Fibroblast of skin of left biceps (primary cell): ENCODE results near the gene GYS2.
"Not testable (repeated sequence)": the region's sequence is repeated elsewhere in the genome, so short reads cannot be mapped to it uniquely, and the experiment has no call there.

Experiments
- DNase-seq, 2 experiments: peaks; one replicate each; pipeline ENCODE4 v3.0.0-alpha.2; 2013; ENCODE audit warnings: low read depth in 2 of 2

Gene GYS2

DNA sequence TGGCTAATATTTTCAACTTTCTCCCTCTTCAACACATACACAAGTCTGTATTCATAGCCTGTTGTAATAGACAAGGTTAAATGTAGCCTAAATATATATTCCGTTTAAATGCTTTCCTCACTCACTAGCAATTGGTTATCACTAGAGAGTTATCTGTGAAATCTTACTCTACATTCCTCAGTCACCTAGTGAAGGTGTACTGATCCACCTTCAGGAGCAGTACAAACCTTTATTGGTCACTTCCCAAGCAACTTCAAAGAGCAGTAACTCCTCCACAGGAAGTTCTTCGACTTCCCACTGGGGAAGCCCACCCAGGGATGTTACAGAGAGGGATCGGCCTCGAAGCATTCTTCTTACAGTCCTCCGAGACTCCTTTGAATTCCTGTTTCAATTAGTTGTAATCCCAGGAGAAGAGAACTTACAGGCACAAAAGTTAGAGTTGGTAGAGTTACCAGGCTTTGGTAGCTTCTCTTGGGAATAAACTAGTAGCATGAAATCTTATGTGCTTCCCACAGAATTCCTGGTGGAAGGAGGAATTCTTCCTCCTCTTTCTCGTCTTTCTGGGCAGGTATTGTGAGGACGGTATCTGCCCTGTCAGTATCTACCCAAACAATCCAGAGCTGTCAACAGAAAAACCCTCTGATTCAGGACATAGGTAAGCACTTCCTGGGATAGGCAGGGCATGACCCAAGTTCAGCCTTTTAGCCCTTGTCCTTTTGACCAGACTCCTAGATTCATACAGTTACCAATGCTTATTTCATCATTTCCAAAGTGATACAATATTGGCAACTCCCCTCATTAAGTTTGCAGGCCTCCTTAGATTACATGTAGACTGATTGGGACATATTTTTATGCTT, at the start of gene GYS2:
Gene GYS2, minus strand, starts transcription at position 603 of the 857 bp plus-strand sequence. Its CDS starts 255 bp downstream, at position 348.
- no peak for DNase-seq

DNA sequence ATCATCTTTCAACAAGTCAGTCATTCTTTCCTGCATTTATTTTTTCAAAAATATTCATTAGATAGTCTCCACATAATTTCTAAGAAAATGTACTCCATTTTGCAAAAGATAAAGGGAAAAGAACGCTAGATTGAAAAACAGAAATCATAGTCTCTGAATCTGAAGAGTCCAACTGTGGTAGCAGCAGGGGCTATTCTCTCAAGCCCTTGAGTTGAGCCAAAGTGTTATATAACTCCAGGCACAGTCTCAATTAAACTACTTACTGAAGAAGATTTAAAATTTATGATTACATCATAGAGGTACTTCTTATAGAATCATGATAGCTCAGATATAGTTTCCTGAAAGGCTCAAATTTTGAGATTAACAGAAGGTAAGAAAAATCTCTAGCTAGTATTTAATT, 47.2 kb upstream of the GYS2 start:
- DNase-seq: no peak

DNA sequence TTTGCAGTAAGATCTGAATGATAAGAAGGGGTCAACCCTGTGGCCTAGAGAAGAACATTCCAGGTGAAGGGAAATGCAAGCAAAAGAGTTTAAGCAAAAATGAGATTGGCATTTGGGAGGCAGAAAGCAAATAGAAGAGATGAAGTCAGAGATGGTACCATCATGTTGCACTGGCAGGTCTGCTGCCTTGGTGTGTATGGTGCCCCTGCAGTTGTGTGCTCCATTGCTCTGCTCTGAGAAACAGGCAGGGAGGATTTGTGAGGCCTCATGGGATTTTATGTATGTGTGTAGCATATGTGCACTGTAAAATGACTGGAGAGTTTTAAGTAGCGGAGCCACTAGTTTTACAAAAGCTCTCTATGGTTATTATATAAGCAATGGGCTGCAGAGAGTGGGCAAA, 46.4 kb upstream of the GYS2 start:
- no peak for DNase-seq

DNA sequence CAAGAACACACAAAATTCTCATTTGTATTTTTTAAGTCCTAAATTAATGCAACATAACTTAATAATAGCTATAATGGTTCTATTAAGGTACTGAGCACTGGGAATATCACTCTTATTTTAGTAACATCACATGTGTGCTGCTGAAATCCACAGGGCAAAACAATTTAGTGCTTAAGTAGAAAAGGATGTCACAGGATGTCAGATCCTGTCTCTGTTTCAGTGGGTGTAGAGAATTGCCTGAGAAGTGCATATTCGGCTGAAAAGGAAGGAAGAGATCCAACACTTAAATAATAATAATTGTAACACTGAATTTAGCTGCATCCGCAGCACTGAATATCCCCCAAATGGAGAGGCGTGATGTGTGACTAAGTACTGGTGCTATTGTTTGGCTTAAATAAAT, 44.4 kb upstream of the GYS2 start:
- no peak for DNase-seq

DNA sequence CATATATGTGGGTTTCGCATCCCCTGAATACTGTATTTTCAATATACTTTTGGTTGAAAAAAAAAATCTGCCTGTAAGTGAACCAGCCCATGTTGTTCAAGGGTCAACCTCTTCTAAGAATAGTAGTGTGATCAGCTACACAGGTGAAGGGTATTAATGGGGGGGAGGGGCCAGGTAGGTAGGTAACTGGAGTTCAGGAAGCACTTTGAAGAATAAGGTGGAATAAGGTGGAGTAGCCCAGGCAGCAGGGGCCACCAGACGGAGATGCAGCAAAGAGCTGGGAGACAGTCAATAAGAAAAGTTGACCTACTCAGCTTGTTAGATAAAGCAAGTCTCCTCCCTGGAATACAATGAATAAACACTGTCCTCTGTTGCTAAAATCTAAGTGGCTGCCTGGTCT, 43.7 kb upstream of the GYS2 start:
- no peak for DNase-seq

DNA sequence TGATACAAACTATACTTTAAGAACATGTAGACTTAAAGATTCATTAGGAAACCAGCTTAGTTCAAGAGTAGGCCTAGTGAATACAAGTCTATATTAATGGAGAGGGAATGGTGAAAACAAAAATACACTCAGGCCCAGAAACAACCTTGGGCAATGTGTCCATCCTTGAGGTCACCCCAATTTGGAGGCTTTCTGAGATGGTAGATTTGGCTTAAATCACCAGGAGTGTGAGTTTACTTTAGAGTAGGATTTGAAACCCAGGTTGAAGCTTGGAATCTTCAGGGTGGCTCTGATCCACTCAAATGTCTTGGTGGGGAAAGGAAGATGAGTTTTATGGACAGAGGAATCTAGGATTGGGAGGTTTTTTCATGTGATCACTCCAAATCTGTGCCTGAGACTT, 42.5 kb upstream of the GYS2 start:
- DNase-seq: no peak

DNA sequence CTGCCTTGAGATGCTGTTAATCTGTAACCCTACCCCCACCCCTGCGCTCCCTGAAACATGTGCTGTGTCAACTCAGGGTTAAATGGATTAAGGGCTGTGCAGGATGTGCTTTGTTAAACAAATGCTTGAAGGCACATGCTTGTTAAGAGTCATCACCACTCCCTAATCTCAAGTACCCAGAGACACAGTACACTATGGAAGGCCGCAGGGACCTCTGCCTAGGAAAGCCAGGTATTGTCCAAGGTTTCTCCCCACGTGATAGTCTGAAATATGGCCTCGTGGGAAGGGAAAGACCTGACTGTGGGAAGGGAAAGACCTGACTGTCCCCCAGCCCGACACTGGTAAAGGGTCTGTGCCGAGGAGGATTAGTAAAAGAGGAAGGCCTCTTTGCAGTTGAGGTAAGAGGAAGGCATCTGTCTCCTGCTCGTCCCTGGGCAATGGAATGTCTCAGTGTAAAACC, 40.4 kb upstream of the GYS2 start:
- DNase-seq: not testable (repeated sequence)

DNA sequence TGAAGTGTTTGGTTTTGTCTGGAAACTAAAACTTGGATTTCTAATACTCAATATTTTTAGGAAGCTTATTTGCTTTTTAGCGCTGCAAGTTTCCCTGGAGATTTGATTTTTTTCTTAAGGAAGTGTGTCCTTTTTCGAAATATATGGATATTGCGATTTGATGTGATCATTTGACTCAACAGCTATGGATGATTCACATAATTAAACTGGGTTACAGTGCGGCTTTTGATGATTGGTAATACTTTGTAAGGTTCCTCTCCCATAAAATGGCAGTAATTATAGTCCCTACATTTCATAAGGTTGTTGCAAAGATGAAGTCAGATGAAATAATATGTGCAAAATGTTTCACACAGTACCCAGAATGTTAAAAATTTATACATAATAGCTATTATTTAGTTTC, 39.9 kb upstream of the GYS2 start:
- DNase-seq: no peak

DNA sequence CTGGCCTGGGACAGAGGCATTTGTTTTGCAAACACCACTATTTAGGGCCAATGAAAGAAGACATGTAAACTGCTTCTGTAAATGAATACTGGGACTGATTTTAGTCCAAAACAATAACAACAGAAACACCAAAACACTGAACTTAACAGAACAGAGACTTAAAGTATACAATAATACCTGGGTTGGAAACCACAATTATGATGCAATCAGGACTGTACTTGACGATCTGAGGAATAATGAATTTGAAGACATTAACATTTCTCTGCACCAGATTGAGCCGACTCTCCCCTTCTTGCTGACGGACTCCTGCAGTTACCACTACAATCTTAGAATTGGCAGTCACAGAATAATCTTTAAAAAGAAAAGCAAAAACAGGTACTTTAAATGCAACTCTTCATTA, 39.1 kb upstream of the GYS2 start:
- no peak for DNase-seq

DNA sequence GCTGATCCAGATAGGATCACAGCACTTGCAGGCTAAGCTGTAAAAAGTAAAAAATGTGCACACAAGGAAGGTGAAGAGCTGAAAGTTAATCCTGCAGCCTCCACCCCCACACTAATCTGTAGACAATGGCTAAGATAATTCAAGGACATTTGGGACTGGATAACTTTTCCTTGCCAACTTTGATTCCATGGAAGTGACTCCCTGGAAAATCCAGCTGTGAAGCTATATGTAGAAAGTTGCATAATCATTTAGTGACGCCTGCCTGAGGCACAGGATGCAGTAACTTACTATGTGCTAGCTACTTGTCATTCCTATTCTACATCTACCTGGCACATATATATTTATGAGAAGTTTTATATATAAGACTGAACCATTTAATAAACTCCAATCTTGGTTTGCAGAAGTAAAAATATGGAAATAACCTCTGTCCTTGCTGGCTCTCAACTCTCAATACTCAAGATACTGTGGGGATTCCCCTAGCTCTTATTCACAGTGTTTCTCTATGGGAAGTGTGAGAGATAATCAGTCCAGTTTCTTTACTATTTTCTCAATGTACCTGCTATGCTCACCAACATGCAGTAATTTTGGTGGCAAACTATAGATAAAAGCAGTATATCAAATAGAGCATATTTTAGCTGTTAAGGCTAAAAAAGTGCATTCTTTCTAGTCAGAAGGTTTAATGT, 38.2 kb upstream of the GYS2 start:
- no peak for DNase-seq

DNA sequence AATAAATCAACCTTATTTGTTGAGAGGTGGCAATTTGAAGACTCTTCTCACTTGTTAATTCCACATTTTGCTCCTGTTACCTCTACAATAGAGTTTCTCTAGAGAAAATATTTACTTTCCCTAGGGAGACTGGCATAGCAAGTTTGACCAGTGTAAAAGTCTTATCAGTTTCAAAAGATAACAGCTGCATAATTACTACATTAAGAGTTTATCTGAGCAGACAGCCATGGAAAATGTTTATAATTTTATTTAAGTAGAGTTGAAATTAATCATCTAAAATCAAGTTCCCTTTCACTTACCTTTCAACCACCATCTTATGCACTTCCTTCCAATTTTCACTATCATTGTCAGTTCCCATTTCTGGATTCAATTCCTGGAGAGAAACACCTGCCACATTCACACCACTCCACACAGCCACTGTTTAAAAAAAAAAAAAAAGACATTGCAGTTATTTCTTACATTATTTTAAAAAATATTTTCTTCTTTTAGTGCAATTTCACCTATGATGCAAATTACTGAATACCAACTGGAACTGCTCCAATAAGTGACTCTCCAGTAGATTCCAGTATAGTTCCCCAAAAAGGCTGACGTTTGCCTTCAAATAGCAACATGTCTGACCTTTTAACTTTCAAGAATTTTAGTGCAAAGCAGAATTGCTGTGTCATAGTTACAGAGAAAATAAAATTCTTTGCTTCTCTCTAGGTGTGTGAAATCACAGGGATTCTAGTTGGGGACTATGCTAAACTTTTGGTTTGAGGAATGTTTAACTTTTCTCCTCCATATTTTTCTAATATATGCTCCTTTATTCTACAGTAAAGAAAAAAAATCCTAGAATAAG, 33.6 kb upstream of the GYS2 start:
- DNase-seq: no peak

DNA sequence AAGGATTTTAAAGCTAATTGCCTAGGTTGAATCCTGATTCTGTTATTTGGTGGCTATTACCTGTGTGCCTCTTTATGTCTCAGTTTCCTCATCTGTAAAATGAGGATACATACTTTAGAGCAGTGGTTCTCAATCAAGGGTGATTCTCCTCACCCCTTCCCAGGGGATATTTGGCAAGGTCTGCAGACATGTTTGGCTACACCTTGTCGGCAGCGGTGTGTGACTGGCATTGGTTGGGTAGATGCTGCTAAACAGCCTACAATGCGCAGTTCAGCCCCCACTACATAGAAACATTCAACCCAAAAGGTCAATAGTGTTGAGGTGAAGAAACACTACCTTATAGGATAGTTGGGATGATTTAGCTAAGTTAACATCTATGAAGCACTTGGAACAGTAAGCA, 29.6 kb upstream of the GYS2 start:
- no peak for DNase-seq

DNA sequence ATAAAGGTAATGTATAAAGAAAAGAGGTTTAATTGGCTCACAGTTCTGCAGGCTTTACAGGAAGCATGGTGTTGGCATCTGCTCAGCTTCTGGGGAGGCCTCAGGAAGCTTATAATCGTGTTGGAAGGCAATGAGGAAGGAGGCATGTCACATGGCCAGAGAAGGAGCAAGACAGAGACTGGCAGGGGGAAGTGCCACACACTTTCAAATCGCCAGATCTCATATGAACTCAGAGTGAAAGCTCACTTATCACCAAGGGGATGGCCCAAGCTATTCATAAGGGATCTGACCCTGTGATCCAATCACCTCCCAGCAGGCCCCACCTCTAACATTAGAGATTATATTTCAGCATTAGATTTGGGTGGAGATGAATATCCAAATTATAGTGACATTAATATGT, 26.7 kb upstream of the GYS2 start:
- no peak for DNase-seq

DNA sequence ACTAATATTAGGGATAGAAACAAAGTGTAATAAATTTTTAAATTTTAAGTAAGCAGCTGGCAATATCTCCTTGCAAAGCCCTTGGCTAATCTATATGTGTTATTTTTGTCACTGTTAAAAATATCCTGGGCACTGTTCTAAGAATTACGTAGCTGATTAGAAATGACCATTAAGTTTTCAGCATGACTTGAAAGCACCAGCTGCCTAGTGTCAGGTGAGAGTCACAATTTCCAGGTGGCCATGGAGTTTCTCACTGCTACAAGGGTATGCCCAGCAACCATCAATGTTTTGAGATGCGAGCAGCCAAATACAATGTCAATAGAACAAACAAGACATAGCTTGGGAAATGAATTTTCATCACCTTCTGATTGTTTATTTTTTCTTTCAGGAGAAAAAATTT, 23.3 kb upstream of the GYS2 start:
- DNase-seq: no peak

DNA sequence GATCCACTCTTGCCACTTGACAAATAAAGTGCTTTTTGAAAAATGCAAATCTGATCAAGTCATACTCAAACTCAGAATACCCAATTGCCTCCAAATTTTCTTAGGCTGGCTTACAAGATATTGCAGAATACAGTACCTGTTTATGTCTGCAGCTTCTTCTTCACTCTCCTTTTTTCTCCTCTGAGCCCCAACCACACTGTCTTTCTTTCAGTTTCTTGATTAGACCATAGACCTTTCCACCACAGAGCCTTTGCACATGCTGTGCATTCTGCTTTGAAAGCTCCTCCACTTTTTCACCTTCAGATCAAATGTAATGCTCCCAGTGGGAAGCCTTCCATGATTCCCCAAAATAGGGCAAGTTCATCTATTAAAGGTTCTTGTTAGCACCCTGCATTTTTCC, 13.9 kb upstream of the GYS2 start:
- no peak for DNase-seq

DNA sequence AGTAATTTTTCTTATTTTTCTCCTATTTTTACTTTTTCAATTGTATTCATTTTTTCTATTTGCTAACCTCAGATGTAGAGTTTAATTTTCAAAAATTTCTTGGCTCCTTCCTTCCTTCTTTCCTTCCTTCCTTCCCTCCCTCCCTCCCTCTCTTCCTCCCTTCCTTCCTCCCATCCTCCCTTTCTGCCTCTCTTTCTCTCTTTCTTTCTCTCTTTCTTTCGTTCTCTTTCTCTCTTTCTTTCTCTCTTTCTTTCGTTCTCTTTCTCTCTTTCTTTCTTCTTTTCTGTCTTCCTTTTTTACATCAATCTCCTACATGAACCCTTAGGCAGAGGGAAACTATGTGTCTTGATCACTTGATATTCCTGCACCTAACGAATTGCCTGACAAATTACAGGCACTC, 12.4 kb upstream of the GYS2 start:
- DNase-seq: no peak

DNA sequence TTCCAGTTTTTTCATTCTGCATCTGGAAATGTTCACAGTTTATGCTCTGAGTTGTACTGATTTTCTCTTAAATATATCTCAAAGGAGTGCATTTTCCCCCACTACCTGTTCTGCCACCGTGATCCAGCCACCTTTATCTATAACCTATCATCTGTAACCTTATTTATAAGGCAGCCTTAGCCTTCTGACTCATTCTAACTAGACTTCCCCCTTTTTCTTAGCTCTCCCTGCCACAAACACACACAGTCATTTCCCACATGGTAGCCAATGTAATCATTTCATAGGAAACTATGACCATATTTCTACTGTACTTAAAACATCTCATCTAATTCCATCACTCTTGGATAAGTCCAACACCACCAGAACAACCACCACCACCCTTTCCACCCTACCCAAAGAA, 10.8 kb upstream of the GYS2 start:
- no peak for DNase-seq

DNA sequence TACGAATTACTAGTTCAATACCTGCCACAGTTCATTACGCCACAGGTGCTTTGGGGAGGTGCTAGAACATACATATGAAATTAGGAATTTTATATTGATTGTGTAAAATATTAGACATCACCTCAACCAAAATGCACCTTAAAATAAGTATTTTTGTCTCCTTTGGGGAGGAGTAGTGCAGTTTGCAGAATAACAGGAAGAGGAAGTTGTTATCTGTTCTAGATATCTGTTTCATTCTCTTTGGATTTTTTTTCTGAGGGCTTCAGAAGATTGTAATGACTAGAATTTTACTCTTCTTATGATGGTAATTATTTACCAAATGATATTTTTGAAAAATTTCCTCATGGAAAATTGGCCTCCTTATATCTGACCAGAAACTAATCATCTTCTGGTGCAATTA, 9.9 kb upstream of the GYS2 start:
- DNase-seq: no peak

DNA sequence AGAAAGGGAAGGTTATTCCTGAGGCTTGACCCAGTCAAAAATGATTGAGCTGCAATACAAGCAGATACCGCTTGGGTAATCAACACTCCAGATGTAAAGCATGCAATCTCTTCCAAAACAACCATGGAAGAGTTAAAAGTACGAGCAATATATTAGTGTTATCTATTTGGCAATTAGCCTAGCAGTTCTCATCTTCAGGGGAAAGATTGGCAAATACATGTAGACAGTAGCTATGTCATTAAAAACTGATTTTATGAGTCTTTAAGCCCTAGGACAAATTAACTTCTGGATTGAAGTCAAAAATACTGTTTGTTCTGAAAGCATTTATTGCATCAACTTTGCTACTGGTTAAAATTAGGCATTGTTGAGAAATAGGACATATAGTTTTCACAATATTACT, 9.3 kb upstream of the GYS2 start:
- no peak for DNase-seq

DNA sequence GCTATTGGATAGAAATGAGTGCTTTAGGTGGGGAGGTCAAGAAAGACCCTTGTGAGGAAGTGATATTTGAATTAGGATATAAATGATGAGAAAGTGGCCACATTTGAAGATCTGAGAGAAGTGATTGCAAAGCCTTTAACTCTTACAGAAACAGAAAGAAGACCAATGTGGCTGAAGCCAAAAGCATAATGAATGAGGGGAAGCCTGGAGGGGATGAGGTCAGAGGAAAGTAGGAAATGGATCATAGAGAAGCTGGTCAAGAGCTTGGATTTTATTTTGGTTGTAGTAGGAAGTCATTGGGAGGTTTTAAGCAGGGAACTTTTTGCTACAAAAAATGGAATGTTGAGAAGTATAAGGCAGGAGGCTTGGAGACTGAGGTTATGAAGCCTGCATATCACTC, 3.5 kb upstream of the GYS2 start:
- no peak for DNase-seq

DNA sequence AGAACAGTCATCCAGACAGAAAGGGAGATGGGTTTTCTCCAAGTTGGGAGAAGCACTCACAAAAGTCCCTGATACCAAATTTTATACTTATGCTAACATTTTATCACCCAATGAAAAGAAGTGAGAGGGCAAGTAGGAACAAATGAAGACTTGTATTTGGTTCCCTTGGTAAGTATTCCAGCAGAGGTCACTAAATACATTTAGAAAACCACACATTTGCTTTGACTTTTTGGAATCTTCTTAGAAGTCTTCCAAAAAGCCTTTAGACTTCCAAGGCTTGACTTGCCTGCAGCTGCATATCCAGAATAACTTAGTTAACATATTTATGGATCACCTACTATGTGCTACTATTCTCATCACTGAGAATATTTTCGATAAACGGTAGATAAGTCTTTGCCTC, 3.1 kb upstream of the GYS2 start:
- peak; percentile 0 to 4 for DNase-seq

DNA sequence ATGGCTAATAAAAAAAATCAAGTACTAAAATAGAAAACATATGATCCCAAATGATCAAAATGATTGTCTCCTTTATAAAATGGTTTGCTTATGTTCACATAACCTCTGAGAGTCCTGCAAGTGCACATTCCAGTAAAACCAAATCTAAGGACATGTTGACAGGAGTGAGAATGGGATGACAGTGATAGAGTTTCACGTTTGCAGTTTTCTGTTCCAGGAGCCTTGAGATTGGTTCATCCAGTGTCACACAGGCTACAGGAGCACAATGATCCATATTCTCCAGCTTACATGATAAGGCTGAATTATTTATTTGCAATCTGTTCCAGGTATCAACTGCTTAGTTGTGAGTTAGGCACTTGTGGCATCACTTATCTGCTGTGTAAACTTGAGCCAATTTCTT, 1.5 kb upstream of the GYS2 start:
- no peak for DNase-seq
